22Rv1 (cell line): ENCODE measurements around the gene ITGAE.

Experiments used
- CTCF ChIP-seq: fragments of 450-650 bp; IDR thresholded peaks from 2 replicates; pipeline ENCODE4 v1.5.1; 2017; ENCODE audit warnings: mild to moderate bottlenecking
- ZFX ChIP-seq: fragments of 450-650 bp; IDR thresholded peaks from 2 replicates; pipeline ENCODE4 v1.6.1; 2017; ENCODE audit warnings: antibody characterized with exemption, borderline replicate concordance

GRCh38 chr17:3765981-3766380, 35.0 kb downstream of the ITGAE start:
- TF ChIP-seq CTCF (no peak), ZFX (no peak)
